ENCODE data around the gene NPC1.
A peak's percentile ranks its signal among the peaks of the same experiment; 100 is the strongest.
"Not testable (repeated sequence)": the region's sequence is repeated elsewhere in the genome, so short reads cannot be mapped to it uniquely, and the experiment has no call there.

NPC1 gene

DNA sequence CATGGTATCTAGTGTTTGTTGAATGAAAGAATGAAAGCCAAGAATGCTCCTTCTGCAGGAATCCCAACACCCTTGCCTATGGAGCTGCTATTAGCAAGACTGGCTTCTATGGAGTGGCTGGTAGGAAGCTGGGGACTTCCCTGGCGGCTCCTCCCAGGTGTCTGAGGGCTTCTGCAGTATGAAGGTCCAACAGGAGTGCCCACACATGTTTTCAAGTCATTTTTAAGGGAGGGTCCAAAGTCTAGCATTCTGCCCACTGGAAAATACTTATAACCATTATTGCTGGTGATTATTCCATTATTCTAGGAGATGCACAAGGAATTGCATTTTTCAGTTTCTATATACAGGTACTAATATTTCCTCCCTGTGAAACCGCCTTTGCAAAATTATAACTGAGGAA is 21.9 kb upstream of the NPC1 start:
- no peak for DNase-seq

- DNase-seq = no peak
Observed at GRCh38 chr18:23605941-23606340, 19.6 kb upstream of the NPC1 start.

DNA sequence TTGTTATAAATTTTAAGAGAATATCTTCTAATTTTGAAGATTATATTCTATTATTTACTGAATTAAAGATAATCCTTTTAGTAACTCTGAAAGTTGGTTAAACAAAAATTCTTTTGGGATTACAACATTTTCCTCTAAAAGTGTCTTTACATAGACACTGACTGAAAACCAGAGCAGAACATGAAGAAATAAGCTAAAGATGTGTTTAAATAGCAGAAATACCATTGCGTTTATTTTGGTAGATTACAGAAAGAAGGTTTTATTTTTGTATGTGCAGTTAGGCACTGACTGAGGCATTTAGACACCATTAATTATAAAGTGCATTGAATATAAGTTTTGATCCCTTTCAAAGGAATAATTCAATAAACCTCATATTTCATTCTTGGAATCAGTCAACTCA is 13.5 kb upstream of the NPC1 start:
- no peak for DNase-seq

DNA sequence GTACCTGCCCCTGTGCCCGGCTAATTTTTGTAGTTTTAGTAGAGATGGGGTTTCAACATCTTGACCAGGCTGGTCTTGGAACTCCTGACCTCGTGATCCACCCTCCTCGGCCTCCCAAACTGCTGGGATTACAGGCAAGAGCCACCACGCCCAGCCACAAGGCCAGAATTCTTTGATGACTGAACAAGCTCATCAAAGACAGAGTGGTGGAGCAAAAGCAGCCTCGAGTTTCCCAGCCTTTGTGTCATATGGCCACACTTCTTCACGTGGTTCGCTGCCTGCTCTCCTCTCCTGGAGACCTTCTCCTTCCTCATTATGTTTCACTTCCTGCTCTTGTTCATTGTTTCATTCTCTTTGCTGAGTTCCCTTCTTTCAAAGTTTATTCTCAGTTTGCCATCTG is 9.9 kb upstream of the NPC1 start:
- no peak for DNase-seq

- DNase-seq = no peak
Observed at GRCh38 chr18:23595591-23595990, 9.3 kb upstream of the NPC1 start.

- no peak for DNase-seq
Observed at GRCh38 chr18:23593720-23594119, 7.4 kb upstream of the NPC1 start.

GRCh38 chr18:23592911-23593310 is 6.6 kb upstream of the NPC1 start:
- DNase-seq = no peak

DNA sequence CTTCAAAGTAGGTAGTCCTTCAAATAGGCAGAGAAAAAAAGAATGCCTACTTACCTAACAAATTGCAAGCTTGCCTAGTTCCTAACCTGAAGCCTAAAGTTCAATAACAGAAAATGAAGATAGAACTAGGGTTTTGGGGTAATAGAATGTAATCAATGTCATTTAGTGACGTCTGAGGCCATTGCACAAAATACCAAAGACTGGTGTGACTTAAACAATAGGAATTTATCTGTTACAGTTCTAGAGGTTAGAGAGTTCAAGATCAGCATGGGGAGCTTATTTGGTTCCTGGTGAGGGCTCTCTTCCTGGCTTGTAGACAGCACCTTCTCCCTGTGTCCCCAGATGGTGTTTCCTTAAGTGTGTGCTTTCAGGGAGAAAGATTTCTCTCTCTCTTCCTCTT is 4.7 kb upstream of the NPC1 start:
- DNase-seq = no peak

GRCh38 chr18:23588836-23589560 is 2.7 kb upstream of the NPC1 start:
- no peak for DNase-seq

GRCh38 chr18:23587220-23587642 is 925 bp upstream of the NPC1 start:
- DNase-seq = no peak

DNA sequence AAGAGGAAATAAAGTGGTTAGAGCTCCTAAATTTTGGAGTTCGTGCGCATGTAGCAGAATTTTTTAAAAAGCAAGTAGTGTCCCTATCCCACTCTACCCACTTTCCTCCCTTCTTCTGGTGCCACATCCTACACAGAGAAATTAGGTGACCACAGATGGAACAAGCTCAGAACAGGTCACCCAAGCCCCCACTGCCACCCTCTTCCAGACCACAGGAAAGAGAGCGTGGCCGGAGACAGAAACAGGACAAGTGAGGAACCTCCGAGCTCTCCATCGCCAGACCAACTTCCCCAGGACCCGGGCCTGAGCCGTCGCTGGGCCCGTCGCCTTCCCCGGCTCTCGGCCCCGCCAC is 433 bp downstream of the NPC1 start:
- DNase-seq = no peak

GRCh38 chr18:23585007-23585871 is 1.1 kb downstream of the NPC1 start:
- peak in 1 of 2 donors; percentile 18 for DNase-seq

DNA sequence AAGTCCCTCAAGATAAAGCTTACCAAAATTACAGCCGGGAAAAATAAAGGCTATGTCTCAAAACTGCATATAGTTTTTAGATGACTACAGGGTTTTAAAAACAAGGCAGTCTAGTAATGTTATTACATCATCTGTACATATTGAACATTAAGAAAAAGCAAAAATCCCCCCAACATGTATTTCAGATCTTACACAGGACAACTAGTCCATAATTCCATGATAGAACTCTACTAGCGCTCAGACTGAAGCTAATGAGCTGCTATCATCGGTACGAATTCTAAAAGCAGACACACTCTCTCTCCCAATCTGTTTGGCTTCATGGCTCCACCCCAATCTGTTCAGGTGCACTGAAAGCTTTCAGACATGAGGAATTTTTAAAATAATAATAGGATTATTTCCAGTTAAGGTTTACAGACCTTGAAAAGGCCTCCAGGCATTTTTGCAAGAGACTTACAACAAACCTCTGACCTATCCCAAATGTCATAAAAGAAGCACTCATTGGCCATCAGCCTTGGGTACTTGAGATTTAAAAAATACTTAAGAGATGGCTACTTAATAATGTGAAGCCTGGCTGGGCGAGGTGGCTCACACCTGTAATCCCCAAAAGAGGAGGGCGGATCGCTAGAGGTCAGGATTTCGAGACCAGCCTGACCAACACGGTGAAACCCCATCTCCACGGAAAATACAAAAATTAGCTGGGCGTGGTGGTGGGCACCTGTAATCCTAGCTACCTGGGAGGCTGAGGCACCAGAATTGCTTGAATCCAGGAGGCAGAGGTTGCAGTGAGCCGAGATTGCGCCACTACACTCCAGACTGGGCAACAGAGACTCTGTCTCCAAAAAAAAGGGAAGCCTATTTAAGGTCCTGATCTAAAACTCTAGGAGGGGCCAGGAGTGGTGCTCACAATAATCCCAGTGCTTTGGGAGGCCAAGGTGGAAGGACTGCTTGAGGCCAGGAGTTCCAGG is 2.0 kb downstream of the NPC1 start:
- DNase-seq = no peak

DNA sequence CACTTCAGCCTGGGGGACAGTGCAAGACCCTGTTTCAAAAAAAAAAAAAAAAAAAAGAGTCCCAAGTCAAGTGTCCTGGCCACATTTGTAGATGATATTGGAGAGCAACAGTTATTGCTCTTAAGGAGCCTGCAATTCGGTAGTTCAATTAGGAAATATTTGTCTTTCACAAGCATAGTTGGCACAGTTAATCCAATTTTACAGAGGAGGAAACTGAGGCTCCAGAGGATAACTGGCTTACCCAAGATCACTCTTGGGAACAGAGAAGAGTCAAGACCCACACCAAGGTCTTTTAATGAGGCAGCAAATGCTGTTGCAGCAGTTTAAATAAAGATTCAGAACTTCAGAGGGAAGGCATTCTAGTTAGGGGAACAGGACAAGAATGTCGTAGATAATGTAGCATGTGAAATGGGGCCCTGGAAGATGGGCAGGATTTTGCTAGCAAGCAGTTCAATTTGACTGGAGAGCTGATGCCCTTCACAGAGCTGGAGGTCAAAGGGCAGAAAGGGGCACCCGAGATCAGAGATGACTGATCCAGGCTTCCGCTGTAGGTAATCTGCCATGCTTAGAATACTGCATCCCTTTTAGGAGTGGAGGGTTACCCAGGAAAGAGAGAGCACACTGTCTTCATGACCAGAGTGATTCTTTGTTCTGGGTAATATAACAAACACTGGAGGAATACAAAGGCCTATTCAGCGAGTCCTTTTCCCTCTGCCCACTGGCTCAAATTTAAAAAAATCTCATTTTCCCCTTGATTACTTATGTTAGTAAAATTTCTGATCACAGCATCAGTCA is 3.0 kb downstream of the NPC1 start:
- DNase-seq = no peak

GRCh38 chr18:23580677-23581367 is 5.5 kb downstream of the NPC1 start:
- no peak for DNase-seq

DNA sequence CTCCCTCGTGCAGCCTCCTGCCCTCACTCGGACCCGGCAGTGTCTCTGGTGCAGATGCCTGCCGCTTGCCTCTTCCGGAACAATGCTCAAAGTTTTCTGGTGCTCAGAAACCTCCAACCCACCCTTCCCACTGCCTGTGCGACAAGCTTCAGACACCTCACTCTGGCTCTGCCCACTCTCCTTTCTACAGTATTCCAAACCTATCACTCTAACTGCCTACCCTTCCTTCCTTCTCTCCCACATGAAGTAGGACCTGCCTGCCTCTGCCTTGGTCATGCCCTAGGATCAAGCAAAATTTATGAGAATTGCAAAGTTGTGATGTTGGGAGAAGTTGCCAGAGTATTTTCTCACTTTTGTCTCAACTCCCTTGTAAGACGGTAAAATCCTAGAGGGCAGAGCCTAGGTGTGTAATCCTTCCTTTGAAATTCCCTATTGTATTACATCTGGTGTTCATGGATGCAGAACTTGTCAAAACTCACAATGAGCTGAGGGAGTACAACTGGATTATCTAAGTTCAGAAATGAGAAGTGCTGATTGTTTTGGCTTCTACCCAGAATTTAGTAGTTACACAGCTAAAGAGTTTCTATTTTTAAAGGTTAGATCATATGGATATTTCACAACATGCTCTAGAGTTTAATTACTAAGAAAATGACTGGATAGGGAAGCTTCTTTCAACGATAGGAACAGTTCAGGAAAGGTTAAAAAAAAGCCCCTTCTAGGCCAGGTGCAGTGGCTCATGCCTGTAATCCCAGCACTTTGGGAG is 7.2 kb downstream of the NPC1 start:
- DNase-seq = peak in 1 of 2 donors; percentile 59

- DNase-seq = no peak
Observed at GRCh38 chr18:23578067-23578701, 8.1 kb downstream of the NPC1 start.

GRCh38 chr18:23577521-23577920 is 8.8 kb downstream of the NPC1 start:
- not testable (repeated sequence) for DNase-seq

DNA sequence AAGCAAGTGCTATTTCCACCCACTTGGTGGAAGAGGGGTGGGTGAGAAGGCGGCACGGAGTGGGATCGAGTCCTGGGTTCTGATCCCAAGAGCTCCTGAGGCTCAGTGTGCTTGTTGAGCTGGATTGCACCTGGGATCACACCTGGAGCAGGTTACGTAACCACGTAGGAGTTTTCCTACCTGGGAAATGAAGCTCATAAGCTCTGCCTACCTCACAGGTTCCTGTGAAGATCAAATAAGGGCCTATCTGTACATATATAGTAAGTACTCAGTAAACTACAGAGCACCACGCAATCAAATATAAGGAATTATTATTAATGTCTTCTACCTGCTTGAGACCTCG is 11.0 kb downstream of the NPC1 start:
- DNase-seq = no peak

DNA sequence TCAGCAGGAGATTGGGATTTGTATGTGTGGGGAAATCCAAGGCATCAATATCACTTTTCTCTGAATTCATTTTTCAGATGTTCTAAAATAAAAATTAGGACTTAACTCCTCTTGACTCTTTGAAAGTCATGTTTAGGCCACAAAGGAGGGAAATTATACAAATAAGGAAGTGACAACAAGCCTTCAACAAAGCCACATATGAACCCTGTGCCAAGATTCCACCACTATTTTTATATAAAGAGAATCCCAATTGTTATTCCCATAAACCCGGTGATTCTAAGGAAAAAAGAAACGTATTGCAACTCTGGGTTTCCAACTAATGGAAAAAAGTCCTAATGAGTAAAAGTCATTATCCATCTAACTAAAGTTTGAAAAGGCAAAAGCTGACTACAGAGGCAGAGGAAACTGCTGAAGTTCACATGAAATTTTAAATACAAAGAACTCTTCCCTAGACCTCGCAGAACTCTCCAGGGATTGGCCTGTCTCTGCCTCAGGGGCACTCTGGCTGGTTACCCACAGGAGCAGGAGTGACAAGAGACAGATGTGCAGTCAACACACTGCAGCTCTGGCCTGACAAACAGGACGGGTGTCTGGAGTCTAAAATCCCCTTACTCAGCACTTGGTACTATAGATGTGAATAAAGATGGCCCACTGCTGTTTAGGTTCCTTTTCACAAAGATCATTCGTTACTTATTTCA is 11.5 kb downstream of the NPC1 start:
- no peak for DNase-seq

Measured in bone marrow (tissue), 2 donors.